ENCODE data around the gene HOXB1. TPM values are rescaled to one million over a fixed set of nuclear protein-coding genes. Genes with fewer than 3 reads are reported as not detected.
"Not testable (repeated sequence)": the region's sequence is repeated elsewhere in the genome, so short reads cannot be mapped to it uniquely, and the experiment has no call there.

Gene HOXB1
- total RNA-seq, 1 donor: not detected

DNA sequence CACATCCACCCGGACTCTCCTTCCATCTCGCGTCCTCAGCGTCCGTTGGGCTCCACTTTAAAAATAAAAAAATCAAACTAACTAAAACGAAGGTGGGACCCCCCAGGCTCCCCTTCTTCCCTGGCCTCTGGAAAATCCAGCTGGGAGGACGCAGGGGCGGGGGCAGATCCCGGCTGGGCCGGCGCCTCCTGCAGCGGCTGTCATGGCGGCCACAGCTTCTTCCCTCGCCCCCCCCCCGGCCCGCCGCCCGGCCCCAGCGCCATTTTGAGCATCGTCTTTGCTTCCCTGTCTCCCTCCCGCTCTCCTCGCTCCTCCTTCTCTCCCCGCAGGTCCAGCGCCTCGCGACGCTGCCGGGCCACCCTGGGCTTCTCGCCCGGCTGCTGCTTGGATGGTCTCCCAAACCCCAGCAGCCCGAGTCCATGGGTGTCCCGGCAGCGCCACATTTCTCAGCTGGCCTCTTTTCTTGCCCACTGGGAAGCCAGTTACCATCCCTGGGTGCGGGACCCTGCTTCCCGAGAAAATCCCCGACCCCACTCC lies 10.8 kb upstream of the HOXB1 start:
- DNase-seq (ENCODE audit: low read depth): peak; percentile 42
- H3K4me3 ChIP-seq (ENCODE audit: low read depth, low read length): peak overlapping the region; percentile 72
- TF ChIP-seq, protein P1, sequence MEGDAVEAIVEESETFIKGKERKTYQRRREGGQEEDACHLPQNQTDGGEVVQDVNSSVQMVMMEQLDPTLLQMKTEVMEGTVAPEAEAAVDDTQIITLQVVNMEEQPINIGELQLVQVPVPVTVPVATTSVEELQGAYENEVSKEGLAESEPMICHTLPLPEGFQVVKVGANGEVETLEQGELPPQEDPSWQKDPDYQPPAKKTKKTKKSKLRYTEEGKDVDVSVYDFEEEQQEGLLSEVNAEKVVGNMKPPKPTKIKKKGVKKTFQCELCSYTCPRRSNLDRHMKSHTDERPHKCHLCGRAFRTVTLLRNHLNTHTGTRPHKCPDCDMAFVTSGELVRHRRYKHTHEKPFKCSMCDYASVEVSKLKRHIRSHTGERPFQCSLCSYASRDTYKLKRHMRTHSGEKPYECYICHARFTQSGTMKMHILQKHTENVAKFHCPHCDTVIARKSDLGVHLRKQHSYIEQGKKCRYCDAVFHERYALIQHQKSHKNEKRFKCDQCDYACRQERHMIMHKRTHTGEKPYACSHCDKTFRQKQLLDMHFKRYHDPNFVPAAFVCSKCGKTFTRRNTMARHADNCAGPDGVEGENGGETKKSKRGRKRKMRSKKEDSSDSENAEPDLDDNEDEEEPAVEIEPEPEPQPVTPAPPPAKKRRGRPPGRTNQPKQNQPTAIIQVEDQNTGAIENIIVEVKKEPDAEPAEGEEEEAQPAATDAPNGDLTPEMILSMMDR (IDR thresholded peaks at IDR 0.05; ENCODE audit: insufficient read depth, low read depth, low read length): no peak

DNA sequence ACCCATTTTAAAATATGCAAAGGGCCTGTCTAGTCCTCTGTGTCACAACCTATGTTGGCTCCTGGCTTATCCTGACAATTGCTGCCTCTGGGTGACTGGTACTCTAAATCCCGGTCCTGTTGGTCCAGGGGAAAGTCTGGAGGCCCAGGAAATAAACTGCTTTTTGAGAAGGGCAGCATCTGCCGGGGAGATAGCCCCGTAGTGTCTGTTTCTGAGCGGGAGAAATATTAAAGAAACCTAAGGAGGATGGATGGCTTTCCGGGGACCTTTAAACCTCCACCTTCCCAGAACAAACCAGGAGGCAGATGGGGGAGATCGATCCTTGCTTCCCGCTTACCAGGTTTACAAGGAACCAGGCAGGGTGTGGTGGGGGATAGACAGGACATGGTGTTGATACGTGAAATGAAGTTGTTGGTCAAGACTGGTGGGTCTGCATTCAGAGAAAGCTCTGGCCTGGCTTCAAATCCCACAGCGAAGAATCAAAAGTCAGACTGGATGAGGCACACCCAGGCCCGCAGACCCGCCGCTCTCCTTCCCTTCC lies 10.3 kb upstream of the HOXB1 start:
- TF ChIP-seq, protein P1 (IDR thresholded peaks at IDR 0.05; ENCODE audit: insufficient read depth, low read depth, low read length): no peak
- H3K4me3 ChIP-seq (ENCODE audit: low read depth, low read length): peak overlapping the region; percentile 72
- no peak for DNase-seq (ENCODE audit: low read depth)

DNA sequence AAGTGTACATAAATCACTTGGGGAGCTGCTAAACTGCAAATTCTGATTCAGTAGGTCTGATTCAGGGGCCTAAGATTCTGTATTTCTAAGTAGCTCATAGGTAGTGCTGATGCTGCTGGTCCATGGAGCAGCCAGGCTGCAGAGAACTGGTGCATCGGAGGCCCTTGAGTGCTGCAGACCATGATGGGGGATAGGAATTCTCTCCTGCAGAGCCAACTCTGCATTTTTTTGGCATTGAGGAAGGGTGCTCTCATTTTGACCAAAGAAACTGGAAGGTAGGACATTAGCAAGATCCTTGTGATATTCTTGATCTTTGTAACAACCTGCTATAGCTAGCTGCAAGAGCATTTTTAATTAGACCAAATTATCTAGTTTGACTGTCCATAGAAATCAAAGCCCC lies 9.4 kb upstream of the HOXB1 start:
- H3K4me3 ChIP-seq (ENCODE audit: low read depth, low read length): no peak overlapping the region
- TF ChIP-seq, protein P1 (IDR thresholded peaks at IDR 0.05; ENCODE audit: insufficient read depth, low read depth, low read length): no peak
- DNase-seq (ENCODE audit: low read depth): no peak

DNA sequence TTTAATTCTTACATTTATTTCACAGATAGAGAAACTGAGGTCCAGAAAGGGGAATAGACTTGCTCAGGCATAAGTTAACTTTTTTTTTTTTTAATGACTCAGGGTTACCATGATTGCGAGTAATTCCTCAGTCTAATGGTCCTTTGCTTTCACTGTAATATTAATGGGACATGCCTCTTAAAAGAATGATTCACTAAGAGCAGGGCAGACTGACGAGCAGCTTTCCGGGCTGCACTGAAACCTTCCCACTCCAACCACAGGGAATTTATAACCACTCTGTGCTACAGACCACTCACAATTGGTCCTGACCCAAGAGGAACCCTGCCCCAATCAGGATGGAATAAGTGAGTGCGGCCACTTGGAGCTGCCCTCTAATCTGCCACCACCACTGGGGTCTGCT lies 8.4 kb upstream of the HOXB1 start:
- DNase-seq (ENCODE audit: low read depth): peak; percentile 39
- TF ChIP-seq, protein P1 (IDR thresholded peaks at IDR 0.05; ENCODE audit: insufficient read depth, low read depth, low read length): no peak
- H3K4me3 ChIP-seq (ENCODE audit: low read depth, low read length): no peak overlapping the region

DNA sequence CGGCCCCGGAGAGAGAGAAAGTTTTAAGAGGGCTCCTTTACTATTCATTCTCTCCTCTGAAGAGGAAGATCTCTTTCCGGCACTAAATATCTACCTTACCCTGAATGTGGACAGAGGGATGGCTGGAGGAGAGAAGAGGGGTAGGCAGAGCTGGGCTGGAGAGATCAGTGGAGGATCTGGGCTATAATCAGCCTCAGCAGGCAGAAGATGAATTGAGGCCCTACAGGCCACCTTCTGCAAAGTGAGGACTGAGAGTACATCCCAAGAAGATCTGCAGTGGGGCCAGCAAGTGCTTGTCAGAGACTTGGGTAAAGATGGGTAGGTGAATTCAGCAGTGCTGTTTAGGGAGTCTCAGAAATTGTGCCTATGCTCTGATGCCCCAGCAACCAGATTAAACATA lies 6.5 kb upstream of the HOXB1 start:
- TF ChIP-seq, protein P1 (IDR thresholded peaks at IDR 0.05; ENCODE audit: insufficient read depth, low read depth, low read length): no peak
- no peak overlapping the region for H3K4me3 ChIP-seq (ENCODE audit: low read depth, low read length)
- DNase-seq (ENCODE audit: low read depth): no peak

DNA sequence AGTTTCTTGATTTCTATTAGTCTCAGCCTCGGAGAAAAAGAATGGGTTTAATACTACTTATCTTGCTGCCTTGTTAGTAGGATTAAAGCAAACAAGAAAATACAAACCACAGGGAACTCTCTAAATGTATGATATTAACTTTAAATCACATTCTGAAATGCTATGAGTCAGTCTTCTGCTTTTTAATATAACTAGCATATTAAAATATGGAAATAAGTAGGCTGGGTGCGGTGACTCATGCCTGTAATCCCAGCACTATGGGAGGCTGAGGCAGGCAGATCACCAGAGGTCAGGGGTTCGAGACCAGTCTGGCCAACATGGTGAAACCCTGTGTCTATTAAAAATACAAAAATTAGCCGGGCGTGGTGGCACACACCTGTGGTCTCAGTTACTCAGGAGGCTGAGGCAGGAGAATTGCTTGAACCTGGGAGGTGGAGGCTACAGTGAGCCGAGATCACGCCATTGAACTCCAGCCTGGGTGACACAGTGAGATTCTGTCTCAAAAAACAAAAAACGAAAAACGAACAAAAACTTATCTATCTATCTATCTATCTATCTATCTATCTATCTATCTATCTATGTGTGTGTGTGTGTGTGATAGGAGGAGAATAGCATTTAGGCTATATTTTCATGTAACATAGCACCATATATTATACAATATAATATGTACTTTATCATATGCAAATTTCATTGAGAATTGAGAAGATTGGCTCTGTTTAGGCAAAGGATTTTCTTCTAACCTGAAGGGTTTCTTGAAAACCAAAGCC lies 5.2 kb upstream of the HOXB1 start:
- DNase-seq (ENCODE audit: low read depth); H3K4me3 ChIP-seq (ENCODE audit: low read depth, low read length): not testable (repeated sequence)

DNA sequence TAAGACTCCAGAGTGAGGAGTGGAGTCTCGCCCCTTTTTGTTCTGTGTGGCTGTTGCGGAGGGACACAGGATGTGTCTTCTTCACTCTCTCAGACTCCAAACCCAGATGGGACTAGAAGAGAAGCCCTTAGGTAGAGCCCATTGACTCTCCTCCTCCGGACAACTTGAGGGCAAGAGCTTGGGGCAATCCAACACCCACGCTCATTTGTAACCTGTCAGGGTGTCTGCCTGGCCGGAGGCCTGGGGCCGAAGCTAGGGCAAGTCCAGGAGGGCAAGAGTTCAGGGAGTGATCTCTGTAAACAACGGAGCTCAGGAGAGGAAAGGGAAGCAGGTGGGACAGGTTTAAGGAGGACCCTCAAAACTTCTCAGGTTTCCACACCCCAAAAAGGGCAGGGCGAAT lies 1.4 kb upstream of the HOXB1 start:
- no peak overlapping the region for H3K4me3 ChIP-seq (ENCODE audit: low read depth, low read length)
- TF ChIP-seq, protein P1 (IDR thresholded peaks at IDR 0.05; ENCODE audit: insufficient read depth, low read depth, low read length): no peak
- DNase-seq (ENCODE audit: low read depth): no peak
